GM12892 (cell line): ENCODE results near the gene ZNF765.

Source experiments
- POLR2A ChIP-seq: IDR thresholded peaks from 2 replicates; pipeline ENCODE4 v1.6.1; 2011; ENCODE audit warnings: low read depth, low read length, control low read depth
- POLR2AphosphoS5 ChIP-seq: IDR thresholded peaks from 2 replicates; pipeline ENCODE4 v1.6.1; 2011; ENCODE audit warnings: low read depth, low read length, control low read depth

GRCh38 chr19:53357821-53358581 is 36.9 kb upstream of the ZNF765 start:
- no peak for TF ChIP-seq POLR2AphosphoS5
- TF ChIP-seq POLR2A: no peak
